Measurements from ENCODE around the gene SLC22A1. TPM values are rescaled to one million over a fixed set of nuclear protein-coding genes. Genes with fewer than 3 reads are reported as not detected.

The SLC22A1 gene
- total and polyA plus RNA-seq, 2 of the 8 experiments (the other 6 are each of a cell fraction or from before 2014, with no cell fraction given): 0.12 to 0.45 TPM

- no peak for FAIRE-seq
- Histone ChIP-seq H3K18ac (ENCODE audit: extremely low read depth, low read length) (no peak overlapping the region), H3K79me2 (ENCODE audit: control insufficient read depth in 1 of 2, insufficient read depth in 2 of 2, low read length in 2 of 2) (no peaks in the 10 kb centered on the region), H4K5ac (ENCODE audit: insufficient read length, low read depth, low read length) (no peak overlapping the region), H3K23ac (ENCODE audit: insufficient read length) (no peak overlapping the region), H3K4me3 (ENCODE audit: extremely low read depth in 1 of 4, insufficient read depth in 2 of 4, low read depth in 3 of 4, low read length in 4 of 4) (no peak overlapping the region), H3K14ac (ENCODE audit: insufficient read length) (no peak overlapping the region), H3K4ac (replicated peaks; ENCODE audit: insufficient read length, low read depth, low read length) (no peak overlapping the region), H3K56ac (replicated peaks; ENCODE audit: insufficient read length, low read depth, low read length) (no peak overlapping the region), H2BK15ac (ENCODE audit: low read length) (no peak overlapping the region), H3K79me1 (ENCODE audit: low read depth, low read length) (no peaks in the 10 kb centered on the region; the same call in 1 of the 2 replicates), H2BK120ac (replicated peaks; ENCODE audit: low read depth, low read length) (no peak overlapping the region), H3K4me2 (ENCODE audit: insufficient read depth in 1 of 2, low read depth in 2 of 2, low read length in 2 of 2) (no peak overlapping the region), H4K91ac (replicated peaks; ENCODE audit: insufficient read length, low read length) (no peak overlapping the region), H4K20me1 (replicated peaks in 1 of 2; ENCODE audit: control insufficient read depth in 1 of 2, insufficient read depth in 2 of 2, low read length in 2 of 2) (peaks cover 0 to 3% of the 10 kb centered on the region in 2 experiments), H4K8ac (ENCODE audit: extremely low read depth, insufficient read depth, low read length) (no peak overlapping the region), H3K27ac (ENCODE audit: low read depth, low read length) (no peak overlapping the region), H3K27me3 (replicated peaks in 1 of 4; ENCODE audit: control insufficient read depth in 3 of 4, extremely low read depth in 1 of 4, insufficient read depth in 3 of 4, low read length in 3 of 4) (no peaks in the 10 kb centered on the region), H2AFZ (ENCODE audit: low read length) (no peak overlapping the region), H3K9ac (replicated peaks in 1 of 4; ENCODE audit: extremely low read depth in 1 of 4, low read depth in 3 of 4, low read length in 3 of 4) (no peak overlapping the region), H2AK5ac (ENCODE audit: low read depth, low read length) (no peak overlapping the region), H3K4me1 (replicated peaks in 1 of 4; ENCODE audit: control insufficient read depth in 3 of 4, insufficient read depth in 4 of 4, low read length in 3 of 4) (no peaks in the 10 kb centered on the region), H2BK12ac (ENCODE audit: low read depth, low read length) (no peak overlapping the region), H2BK20ac (ENCODE audit: low read length) (no peak overlapping the region), H3K23me2 (ENCODE audit: low read depth, low read length) (no peaks in the 10 kb centered on the region), H2BK5ac (ENCODE audit: low read depth, low read length) (no peak overlapping the region), H3K9me3 (ENCODE audit: insufficient read depth in 2 of 2, low read depth in 1 of 2, low read length in 1 of 2) (no peaks in the 10 kb centered on the region), H3K36me3 (ENCODE audit: control insufficient read depth in 2 of 4, insufficient read depth in 4 of 4, low read length in 3 of 4) (peaks cover 21 to 62% (median 52%) of the 10 kb centered on the region in 4 experiments)
- no peak for DNase-seq (ENCODE audit: low read depth in 1 of 2, low spot score in 2 of 2)
- WGBS, 2 experiments (ENCODE audit: extremely low coverage in 1 of 2, insufficient coverage in 1 of 2, insufficient read length in 1 of 2, insufficient replicate concordance in 2 of 2, low coverage in 1 of 2, low lambda C conversion rate in 2 of 2, missing lambda C conversion rate in 1 of 2): 94% methylated on average over 8 of the region's 8 CpGs; no CpG with 5 or more reads in 1 of the 2 experiments
- ChIA-PET POLR2A (ENCODE audit: partially characterized antibody) (no interaction called here), CTCF (ENCODE audit: partially characterized antibody) (interaction anchor here (0.7 to 6.5 kb wide), 6 partner anchors 8 to 439 kb away, joined by 3 to 46 read pairs (median 4); no protein-coding TSS in a partner anchor)
- TF ChIP-seq JUN (IDR thresholded peaks at IDR 0.05; ENCODE audit: low read depth, low read length) (no peak), ATF2 (IDR thresholded peaks at IDR 0.05; ENCODE audit: low read length) (no peak), SP1 (IDR thresholded peaks at IDR 0.05; ENCODE audit: low read depth, low read length) (no peak), CTCF (IDR thresholded peaks at IDR 0.05; ENCODE audit: control extremely low read depth in 1 of 3, insufficient read depth in 1 of 3, low read depth in 1 of 3, low read length in 3 of 3) (no peak), SIN3A (conservative IDR thresholded peaks at IDR 0.05 in 1 of 2, IDR thresholded peaks at IDR 0.05 in 1 of 2; ENCODE audit: low read depth in 1 of 2, low read length in 2 of 2) (no peak), KDM1A (IDR thresholded peaks at IDR 0.05; ENCODE audit: borderline replicate concordance, low read length) (no peak), CREB1 (IDR thresholded peaks at IDR 0.05) (no peak), RAD21 (IDR thresholded peaks at IDR 0.05 in 1 of 2, conservative IDR thresholded peaks at IDR 0.05 in 1 of 2; ENCODE audit: low read depth in 2 of 2, low read length in 2 of 2) (no peak)
Measured at GRCh38 chr6:160095146-160095845, 26.3 kb upstream of the SLC22A1 start.
